GM12878 (cell line): ENCODE measurements around the gene DLX6. TPM values are rescaled to one million over a fixed set of nuclear protein-coding genes. Genes with fewer than 3 reads are reported as not detected.

ENCODE experiments used
- ATAC-seq: fragments of 200-7000 bp; cut with Tn5 transposase; 3 replicates; pipeline ENCODE4 v1.9.1; 2020; ENCODE audit warnings: mild to moderate bottlenecking, moderate library complexity
- BruUV-seq: library from RNA; stranded (reverse); fragments of 400-500 nt; replicated peaks from 2 replicates; lab custom pipeline; 2021; lab: Mats Ljungman, UMichigan
- CTCF ChIA-PET: fragments of 300-600 bp; sonication (Branson Sonifier 250); formaldehyde crosslinking; extraction: SDS; loops from one replicate; lab custom pipeline; 2021; ENCODE audit warnings: inconsistent platforms; lab: Yijun Ruan, JAX
- POLR2A ChIA-PET: fragments of 350-600 bp; formaldehyde crosslinking; extraction: SDS; loops from one replicate; lab custom pipeline; 2021; ENCODE audit warnings: inconsistent platforms; lab: Charles Lee
- RAD21 ChIA-PET: fragments of 300-600 bp; sonication (Branson Sonifier 250); formaldehyde crosslinking; loops from one replicate; lab custom pipeline; 2023; ENCODE audit warnings: antibody characterized with exemption; ENCODE audit not compliant: unreplicated experiment; lab: Charles Lee
- SMC1A ChIA-PET: fragments of 300-600 bp; sonication (Branson Sonifier 250); formaldehyde crosslinking; loops from one replicate; lab custom pipeline; 2023; ENCODE audit not compliant: unreplicated experiment, uncharacterized antibody; lab: Charles Lee
- DNase-seq: peaks from one replicate; pipeline ENCODE4 v3.0.0-alpha.2; 2011; ENCODE audit warnings: low read depth, low spot score
- FAIRE-seq: peaks from 3 replicates; lab custom pipeline; 2011; peaks lifted over from hg19 to GRCh38; lab: Jason Lieb, UNC
- H2AFZ ChIP-seq: 2 replicates; pipeline ENCODE4 v1.6.0; 2011; ENCODE audit warnings: low read depth, low read length, control low read depth; ENCODE audit not compliant: control insufficient read depth
- H3K27ac ChIP-seq: 2 replicates; pipeline ENCODE4 v1.5.1; 2011; ENCODE audit warnings: control low read depth; ENCODE audit not compliant: control insufficient read depth, insufficient read depth
- H3K27me3 ChIP-seq, 2 experiments: replicated peaks in 1 of 2; 2 replicates each; pipeline versions ENCODE4 v1.6.0 to v1.6.1; 2011; ENCODE audit warnings: low read length in 1 of 2; ENCODE audit not compliant: control insufficient read depth in 2 of 2, insufficient read depth in 2 of 2
- H3K36me3 ChIP-seq, 2 experiments: 2 replicates each; pipeline ENCODE4 v1.5.1; 2011; ENCODE audit warnings: low read length in 1 of 2; ENCODE audit not compliant: control insufficient read depth in 2 of 2, insufficient read depth in 2 of 2
- H3K4me1 ChIP-seq: 2 replicates; pipeline ENCODE4 v1.6.1; 2011; ENCODE audit warnings: mild to moderate bottlenecking, low read length, moderate library complexity, mixed read lengths; ENCODE audit not compliant: control insufficient read depth, insufficient read depth
- H3K4me2 ChIP-seq: 2 replicates; pipeline ENCODE4 v1.6.0; 2011; ENCODE audit warnings: control low read depth; ENCODE audit not compliant: control insufficient read depth, insufficient read depth
- H3K4me3 ChIP-seq: fragments of 200-600 bp; sonication (generic); 2 replicates; pipeline ENCODE4 v1.5.1; 2016
- H3K79me2 ChIP-seq: 2 replicates; pipeline ENCODE4 v1.6.0; 2011; ENCODE audit warnings: low read length; ENCODE audit not compliant: control insufficient read depth, insufficient read depth
- H3K9ac ChIP-seq: 2 replicates; pipeline ENCODE4 v1.8.0; 2011; ENCODE audit warnings: low read length, control low read depth, mixed read lengths; ENCODE audit not compliant: control insufficient read depth, insufficient read depth
- H3K9me3 ChIP-seq: replicated peaks from 3 replicates; pipeline ENCODE4 v1.5.1; 2011; ENCODE audit warnings: mild to moderate bottlenecking, low read length; ENCODE audit not compliant: control insufficient read depth, insufficient read depth
- H4K20me1 ChIP-seq: 2 replicates; pipeline ENCODE4 v1.6.0; 2011; ENCODE audit not compliant: control insufficient read depth, insufficient read depth
- CBX5 ChIP-seq: sonication (generic); IDR thresholded peaks from 2 replicates; pipeline ENCODE4 v1.6.1; 2016; ENCODE audit warnings: low read depth, moderate library complexity, mild to moderate bottlenecking, inconsistent platforms
- CHD2 ChIP-seq: IDR thresholded peaks from 2 replicates; pipeline ENCODE4 v1.6.1; 2011; ENCODE audit warnings: low read depth, low read length, improper control_type of control experiment, borderline replicate concordance
- CUX1 ChIP-seq: IDR thresholded peaks from 2 replicates; pipeline ENCODE4 v1.6.1; 2012; ENCODE audit warnings: improper control_type of control experiment, low read depth, low read length; ENCODE audit not compliant: insufficient replicate concordance
- ELK1 ChIP-seq: IDR thresholded peaks from 2 replicates; pipeline ENCODE4 v1.6.1; 2012; ENCODE audit warnings: low read depth, low read length, improper control_type of control experiment
- NBN ChIP-seq: fragments of 450-650 bp; IDR thresholded peaks from 2 replicates; pipeline ENCODE4 v1.6.1; 2016
- RFX5 ChIP-seq: IDR thresholded peaks from 2 replicates; pipeline ENCODE4 v1.6.1; 2011; ENCODE audit warnings: low read depth, low read length, improper control_type of control experiment
- STAT3 ChIP-seq: IDR thresholded peaks from 2 replicates; pipeline ENCODE4 v1.6.1; 2011; ENCODE audit warnings: low read depth, low read length, improper control_type of control experiment
- TCF12 ChIP-seq: IDR thresholded peaks from 2 replicates; pipeline ENCODE4 v1.6.1; 2011; ENCODE audit warnings: low read depth, mild to moderate bottlenecking, low read length
- WGBS: methylation state at CpG from one replicate; pipeline ENCODE4 v1.1.6; 2016; ENCODE audit warnings: low lambda C conversion rate; ENCODE audit not compliant: insufficient replicate concordance, insufficient coverage; ENCODE audit errors: missing lambda C conversion rate; 5-methylcytosine and 5-hydroxymethylcytosine counted together
- in situ Hi-C: fragments of 300-500 bp; cut with MboI; formaldehyde crosslinking; loops from 9 replicates; pipeline ENCODE4 v1.14.3; 2018; ENCODE audit warnings: mixed read lengths
- intact Hi-C: fragments of 100-400 bp; cut with micrococcal nuclease; formaldehyde crosslinking; loops from one replicate; pipeline ENCODE4 v1.14.2; 2022; ENCODE audit not compliant: unreplicated experiment
- polyA plus RNA-seq, 11 experiments: library from polyadenylated mRNA; depleted of rRNA in 4 of 11; unstranded in 6 of 11; stranded (reverse) in 5 of 11; fragments of >200 nt; fragmentation: Nextera tagmentation in 4 of 11; fragmentation: Illumina TruSeq in 1 of 11; extraction: Ambion mirVana in 4 of 11; extraction: Trizol in 1 of 11; gene quantifications; 1 replicate in 1 of 11; 2 replicates in 10 of 11; pipeline versions ENCODE4 v1.2.1 to v1.2.3, GENCODE V29; 2011 to 2016; ENCODE audit warnings: inconsistent platforms in 2 of 11, missing spikeins in 2 of 11, low read depth in 1 of 11
- total RNA-seq, 4 experiments: library from RNA; depleted of rRNA in 3 of 4; stranded (reverse); fragments of >200 nt in 3 of 4; fragmentation: Illumina TruSeq in 1 of 4; extraction: Trizol in 1 of 4; gene quantifications; 2 replicates each; pipeline versions ENCODE4 v1.2.1 to v1.2.3, GENCODE V29; 2013 to 2021

The DLX6 gene
- total and polyA plus RNA-seq, 10 of the 15 experiments (the other 5 are each of a cell fraction or from before 2014, with no cell fraction given): not detected

DNA sequence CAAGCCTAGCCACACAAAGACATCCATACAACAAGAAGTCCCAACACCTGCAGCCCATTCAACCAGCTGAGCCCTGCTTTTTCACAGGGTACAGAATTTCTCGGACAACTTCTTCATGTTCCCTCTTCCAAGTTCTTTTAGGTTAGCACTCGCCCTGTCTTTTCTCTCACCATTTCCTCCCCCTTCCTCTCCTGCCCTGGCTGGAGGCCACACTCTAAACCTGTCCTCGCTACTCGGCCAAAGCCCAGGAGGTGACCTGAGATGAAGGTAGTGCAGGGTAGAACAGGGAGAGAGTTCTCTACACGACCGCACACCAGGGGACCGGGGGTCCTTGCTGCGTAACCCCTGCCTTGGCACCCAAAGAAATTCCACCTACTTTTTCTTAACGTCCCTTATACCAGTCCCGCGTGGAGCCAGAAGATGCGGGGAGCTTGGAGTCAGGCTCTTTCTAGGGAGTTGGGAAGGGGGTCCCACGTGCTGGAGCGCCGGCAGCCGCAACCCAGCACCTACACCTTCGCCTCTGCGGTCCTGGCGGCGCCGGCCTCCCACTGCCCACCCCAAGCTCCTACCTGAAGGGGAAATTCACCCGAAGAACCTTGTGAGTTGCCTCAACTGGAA, 16.0 kb upstream of the DLX6 start (continued):
- TF ChIP-seq CUX1: no peak
- no peak for TF ChIP-seq CBX5

DNA sequence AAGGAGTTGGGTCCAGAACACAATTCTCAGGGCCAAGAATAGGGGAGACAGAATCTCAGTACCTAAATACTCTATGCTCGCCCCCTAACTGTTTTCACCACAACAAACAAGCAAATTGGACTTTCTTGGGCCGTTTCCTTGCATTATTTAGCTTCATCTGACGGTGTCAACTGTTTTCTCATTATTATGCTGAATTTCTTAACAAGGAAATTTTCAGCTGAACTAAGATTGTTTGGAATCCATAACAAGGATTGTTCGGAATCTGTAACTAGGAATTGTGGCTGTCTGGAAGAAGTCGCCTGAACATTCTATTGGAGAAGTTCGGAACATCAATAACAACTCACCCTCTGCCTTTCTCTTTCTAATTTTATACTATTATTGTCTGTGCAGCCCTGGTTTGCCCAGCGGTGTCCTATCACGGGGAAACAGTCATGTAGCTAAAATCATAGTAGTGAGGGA, 15.5 kb upstream of the DLX6 start:
- Histone ChIP-seq H4K20me1 (no peaks in the 10 kb centered on the region), H3K27ac (no peak overlapping the region), H3K36me3 (no peaks in the 10 kb centered on the region), H3K27me3 (peaks cover 6 to 12% of the 10 kb centered on the region in 2 experiments), H2AFZ (no peak overlapping the region), H3K9me3 (no peaks in the 10 kb centered on the region; the same call in 2 of the 3 replicates), H3K4me3 (no peak overlapping the region), H3K4me2 (no peak overlapping the region), H3K9ac (no peak overlapping the region), H3K4me1 (no peaks in the 10 kb centered on the region), H3K79me2 (no peaks in the 10 kb centered on the region)
- ChIA-PET RAD21 (interaction anchor here (0.8 kb wide), 1 partner anchor 38 kb away, joined by 3 read pairs; no protein-coding TSS in a partner anchor), CTCF (interaction anchor here (0.6 to 1.3 kb wide), 2 partner anchors 15 to 38 kb away, joined by 3 to 5 read pairs; no protein-coding TSS in a partner anchor), SMC1A (no interaction called here), POLR2A (no interaction called here)
- no TSS peak for BruUV-seq
- in situ Hi-C loops: no loop called here
- ATAC-seq (no peak), DNase-seq (no peak), FAIRE-seq (no peak)
- WGBS: 2% methylated on average over 8 of the region's 8 CpGs
- intact Hi-C loops: no loop called here
- TF ChIP-seq TCF12: no peak
- TF ChIP-seq STAT3: no peak
- no peak for TF ChIP-seq ELK1
- TF ChIP-seq NBN: no peak
- no peak for TF ChIP-seq CUX1
- no peak for TF ChIP-seq CHD2
- TF ChIP-seq RFX5: no peak
